Measurements from ENCODE around the gene PROZ. TPM values are rescaled to one million over a fixed set of nuclear protein-coding genes. Genes with fewer than 3 reads are reported as not detected.
A peak's percentile ranks its signal among the peaks of the same experiment; 100 is the strongest.

Gene PROZ
- total and polyA plus RNA-seq, 9 of the 15 experiments (the other 6 are each of a cell fraction or from before 2014, with no cell fraction given): not detected

DNA sequence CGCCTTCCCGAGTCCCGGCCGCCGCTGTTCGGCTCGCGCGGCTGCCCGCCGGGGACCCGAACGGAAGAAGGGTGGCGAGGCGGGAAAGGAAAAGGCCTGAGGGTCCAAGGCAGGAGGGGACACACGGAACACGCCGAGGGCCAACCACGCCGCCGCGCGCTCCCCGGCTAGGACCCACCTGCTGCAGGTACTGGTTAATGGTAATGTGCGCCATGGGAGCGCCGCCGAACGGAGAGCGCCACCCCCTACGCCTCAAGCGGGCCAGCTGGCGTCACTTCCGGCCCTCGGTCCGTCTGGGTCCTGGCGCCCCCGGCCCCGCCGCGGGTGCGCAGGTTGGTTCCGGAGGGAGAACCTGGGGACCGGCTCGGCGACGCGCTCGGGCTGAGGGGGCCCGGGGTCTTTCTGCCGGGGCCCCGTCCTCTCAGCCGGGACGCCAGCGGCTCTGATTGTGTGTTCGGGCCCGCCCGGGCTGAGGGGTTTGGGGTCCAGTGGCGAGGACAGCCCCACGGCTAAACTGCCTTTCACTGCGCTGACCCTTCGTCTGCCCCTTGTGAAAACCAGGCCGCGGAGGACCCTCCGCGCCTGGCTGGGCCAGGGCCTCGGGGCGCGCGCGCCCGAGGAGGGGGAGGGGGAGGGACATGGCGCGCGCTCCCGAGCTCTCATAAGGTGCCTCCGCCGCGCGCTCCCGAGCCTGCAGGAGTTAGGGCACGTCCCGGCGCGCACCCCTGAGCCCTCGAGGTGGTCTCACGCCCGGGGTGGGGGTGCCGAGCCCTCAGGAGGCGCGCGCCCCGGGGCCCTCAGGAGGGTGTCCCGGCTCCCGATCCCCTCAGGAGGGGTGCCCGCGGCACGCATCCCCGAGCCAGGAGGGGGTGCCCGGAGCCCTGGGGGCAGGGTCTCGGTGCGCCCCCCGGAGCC is 50.2 kb downstream of the PROZ start, which contains the start of gene PCID2 (continued):
- TF ChIP-seq E2F6 (IDR thresholded peaks at IDR 0.05; ENCODE audit: borderline replicate concordance in 1 of 2, extremely low read depth in 1 of 2, insufficient read depth in 1 of 2, insufficient read length in 1 of 2, low read depth in 1 of 2, low read length in 1 of 2, poor library complexity in 1 of 2, severe bottlenecking in 1 of 2): peak in 1 of 2 experiments; percentile 57
- no peak for TF ChIP-seq ZNF41 (CRISPR knock-in tag; conservative IDR thresholded peaks at IDR 0.05)
- no peak for TF ChIP-seq ZBTB33 (CRISPR knock-in tag; IDR thresholded peaks at IDR 0.05)
- TF ChIP-seq NFRKB (IDR thresholded peaks at IDR 0.05; ENCODE audit: low read depth): peak; percentile 78
- TF ChIP-seq THRA (IDR thresholded peaks at IDR 0.05): no peak
- TF ChIP-seq, protein P1, sequence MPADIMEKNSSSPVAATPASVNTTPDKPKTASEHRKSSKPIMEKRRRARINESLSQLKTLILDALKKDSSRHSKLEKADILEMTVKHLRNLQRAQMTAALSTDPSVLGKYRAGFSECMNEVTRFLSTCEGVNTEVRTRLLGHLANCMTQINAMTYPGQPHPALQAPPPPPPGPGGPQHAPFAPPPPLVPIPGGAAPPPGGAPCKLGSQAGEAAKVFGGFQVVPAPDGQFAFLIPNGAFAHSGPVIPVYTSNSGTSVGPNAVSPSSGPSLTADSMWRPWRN (IDR thresholded peaks at IDR 0.05; ENCODE audit: low read depth): no peak
- peak; percentile 71; the same call in 1 of the 2 replicates for TF ChIP-seq NBN (IDR thresholded peaks at IDR 0.05; ENCODE audit: low read depth)
- TF ChIP-seq, protein P2, sequence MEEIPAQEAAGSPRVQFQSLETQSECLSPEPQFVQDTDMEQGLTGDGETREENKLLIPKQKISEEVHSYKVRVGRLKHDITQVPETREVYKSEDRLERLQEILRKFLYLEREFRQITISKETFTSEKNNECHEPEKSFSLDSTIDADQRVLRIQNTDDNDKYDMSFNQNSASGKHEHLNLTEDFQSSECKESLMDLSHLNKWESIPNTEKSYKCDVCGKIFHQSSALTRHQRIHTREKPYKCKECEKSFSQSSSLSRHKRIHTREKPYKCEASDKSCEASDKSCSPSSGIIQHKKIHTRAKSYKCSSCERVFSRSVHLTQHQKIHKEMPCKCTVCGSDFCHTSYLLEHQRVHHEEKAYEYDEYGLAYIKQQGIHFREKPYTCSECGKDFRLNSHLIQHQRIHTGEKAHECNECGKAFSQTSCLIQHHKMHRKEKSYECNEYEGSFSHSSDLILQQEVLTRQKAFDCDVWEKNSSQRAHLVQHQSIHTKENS (CRISPR knock-in tag; IDR thresholded peaks at IDR 0.05): no peak
- no peak for TF ChIP-seq RBM25 (IDR thresholded peaks at IDR 0.05; ENCODE audit: low read depth, low read length, severe bottlenecking)
- TF ChIP-seq MEF2D (tag; conservative IDR thresholded peaks at IDR 0.05; ENCODE audit: low read depth): peak; percentile 46; the same call in 1 of the 2 replicates
- TF ChIP-seq CAMTA2 (CRISPR knock-in tag; conservative IDR thresholded peaks at IDR 0.05): no peak
- no peak for TF ChIP-seq FOXJ3 (CRISPR knock-in tag; IDR thresholded peaks at IDR 0.05)
- TF ChIP-seq ZNF175 (CRISPR knock-in tag; IDR thresholded peaks at IDR 0.05; ENCODE audit: low read depth): peak; percentile 67; the same call in 1 of the 2 replicates

Data from K562 (cell line).